Activated T-cell treated with anti-CD3 and anti-CD28 coated beads, Interleukin-2, amount 50 U/mL, for 24 hours (primary cell): ENCODE measurements around the gene FXYD1.
A peak's percentile ranks its signal among the peaks of the same experiment; 100 is the strongest.
"Not testable (repeated sequence)": the region's sequence is repeated elsewhere in the genome, so short reads cannot be mapped to it uniquely, and the experiment has no call there.

ENCODE experiments used
- DNase-seq: peaks from one replicate; pipeline ENCODE4 v3.0.0-alpha.2; 2020
- H3K27ac Mint-ChIP-seq: 2 replicates; pipeline ENCODE4 v1.8.0; 2020; ENCODE audit warnings: mild to moderate bottlenecking, mixed read lengths
- H3K27me3 Mint-ChIP-seq: 2 replicates; pipeline ENCODE4 v1.8.0; 2020; ENCODE audit warnings: mixed read lengths
- H3K36me3 Mint-ChIP-seq: 2 replicates; pipeline ENCODE4 v1.8.0; 2020; ENCODE audit warnings: low read depth, mixed read lengths
- H3K4me1 Mint-ChIP-seq: 2 replicates; pipeline ENCODE4 v1.8.0; 2020; ENCODE audit warnings: low read depth, mixed read lengths
- H3K4me3 Mint-ChIP-seq: 2 replicates; pipeline ENCODE4 v1.8.0; 2020; ENCODE audit warnings: mild to moderate bottlenecking, moderate library complexity, mixed read lengths
- H3K9me3 Mint-ChIP-seq: 2 replicates; pipeline ENCODE4 v1.8.0; 2020; ENCODE audit warnings: mixed read lengths

Gene FXYD1

DNA sequence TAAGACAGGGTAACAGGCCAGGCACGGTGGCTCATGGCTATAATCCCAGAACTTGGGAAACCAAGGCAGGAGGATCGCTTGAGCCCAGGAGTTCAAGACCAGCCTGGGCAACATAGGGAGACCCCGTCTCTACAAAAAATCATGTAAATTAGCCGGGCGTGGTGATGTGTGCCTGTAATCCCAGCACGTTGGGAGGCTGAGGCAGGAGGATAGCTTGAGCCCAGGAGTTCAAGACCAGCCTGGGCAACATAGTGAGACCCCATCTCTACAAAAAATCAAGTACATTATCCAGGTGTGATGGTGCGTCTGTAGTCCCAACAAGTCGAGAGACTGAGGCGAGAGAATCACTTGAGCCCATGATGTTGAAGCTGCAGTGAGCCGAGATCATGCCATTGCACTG, 35.0 kb upstream of the FXYD1 start:
- H3K36me3 Mint-ChIP-seq, H3K4me3 Mint-ChIP-seq, H3K9me3 Mint-ChIP-seq, H3K27ac Mint-ChIP-seq, DNase-seq, H3K4me1 Mint-ChIP-seq, H3K27me3 Mint-ChIP-seq: not testable (repeated sequence)

DNA sequence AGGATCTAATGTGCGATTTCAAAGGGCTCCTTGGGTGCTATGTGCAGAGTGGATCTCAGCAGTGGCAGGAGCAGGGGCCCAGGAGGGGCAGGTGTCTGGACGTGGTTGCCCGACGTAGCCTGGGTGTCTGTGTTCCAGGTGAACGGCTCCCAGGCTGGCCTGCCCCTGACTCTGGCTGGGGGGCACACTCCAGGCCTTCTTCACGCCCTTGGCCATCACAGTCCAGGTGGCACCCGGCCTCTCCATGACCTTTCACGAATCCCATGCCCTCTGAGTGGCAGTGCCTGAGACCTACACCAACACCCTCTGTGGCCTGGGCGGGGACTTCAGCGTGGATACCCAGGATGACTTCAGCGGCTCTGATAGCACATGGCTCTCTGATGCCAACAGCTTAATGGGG, 34.3 kb upstream of the FXYD1 start:
- Mint-ChIP-seq H3K9me3 (no peaks in the 10 kb centered on the region), H3K27ac (no peak overlapping the region), H3K27me3 (no peaks in the 10 kb centered on the region), H3K4me1 (peaks cover 8% of the 10 kb centered on the region), H3K36me3 (no peaks in the 10 kb centered on the region), H3K4me3 (no peak overlapping the region)
- DNase-seq: no peak

DNA sequence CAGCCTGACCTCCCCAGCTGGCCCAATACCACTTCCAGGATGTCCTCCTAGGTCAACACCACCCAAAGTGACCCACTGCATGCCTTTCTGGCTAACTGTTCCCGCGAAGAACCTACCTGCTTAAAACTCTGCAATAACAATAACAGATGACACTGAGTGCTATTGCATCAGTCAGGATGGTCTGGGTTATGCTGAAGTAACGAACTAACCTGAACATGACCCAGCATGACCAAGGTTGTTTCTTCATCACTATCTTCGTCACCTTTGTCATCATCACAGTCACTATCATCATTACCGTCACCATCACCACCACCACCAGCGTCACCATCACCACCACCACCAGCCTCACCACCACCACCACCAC, 33.6 kb upstream of the FXYD1 start:
- Mint-ChIP-seq H3K27me3 (peaks cover 5% of the 10 kb centered on the region), H3K4me3 (no peak overlapping the region), H3K27ac (no peak overlapping the region), H3K4me1 (peaks cover 8% of the 10 kb centered on the region), H3K36me3 (no peaks in the 10 kb centered on the region), H3K9me3 (no peaks in the 10 kb centered on the region)
- no peak for DNase-seq

GRCh38 chr19:35105411-35106290, 33.0 kb upstream of the FXYD1 start:
- H3K9me3 Mint-ChIP-seq: no peaks in the 10 kb centered on the region
- DNase-seq: no peak
- H3K27ac Mint-ChIP-seq: no peak overlapping the region
- no peaks in the 10 kb centered on the region for H3K36me3 Mint-ChIP-seq
- peaks cover 8% of the 10 kb centered on the region for H3K4me1 Mint-ChIP-seq
- H3K4me3 Mint-ChIP-seq: no peak overlapping the region
- H3K27me3 Mint-ChIP-seq: peaks cover 5% of the 10 kb centered on the region

DNA sequence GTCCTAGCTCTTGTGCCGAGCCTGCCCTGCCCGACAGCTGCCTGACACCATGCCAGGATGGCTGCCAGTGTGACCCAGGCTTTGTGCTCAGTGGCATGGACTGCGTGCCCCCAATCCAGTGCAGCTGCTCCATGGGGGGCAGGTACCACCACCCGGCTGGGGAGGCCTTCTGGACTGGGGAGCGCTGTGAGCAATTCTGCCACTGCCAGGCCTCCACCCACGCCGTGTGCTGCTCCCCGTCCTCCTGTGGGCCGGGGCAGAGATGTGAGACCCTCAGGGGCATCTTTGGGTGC, 32.4 kb upstream of the FXYD1 start:
- peaks cover 5% of the 10 kb centered on the region for H3K27me3 Mint-ChIP-seq
- no peak for DNase-seq
- no peaks in the 10 kb centered on the region for H3K9me3 Mint-ChIP-seq
- H3K27ac Mint-ChIP-seq: no peak overlapping the region
- no peak overlapping the region for H3K4me3 Mint-ChIP-seq
- H3K36me3 Mint-ChIP-seq: no peaks in the 10 kb centered on the region
- H3K4me1 Mint-ChIP-seq: peaks cover 8% of the 10 kb centered on the region

- H3K27ac Mint-ChIP-seq: no peak overlapping the region
- H3K36me3 Mint-ChIP-seq: no peaks in the 10 kb centered on the region
- peaks cover 8% of the 10 kb centered on the region for H3K4me1 Mint-ChIP-seq
- DNase-seq: no peak
- H3K9me3 Mint-ChIP-seq: no peaks in the 10 kb centered on the region
- H3K4me3 Mint-ChIP-seq: no peak overlapping the region
- H3K27me3 Mint-ChIP-seq: peaks cover 5% of the 10 kb centered on the region
These were observed 31.6 kb upstream of the FXYD1 start for GRCh38 chr19:35106898-35107541.

GRCh38 chr19:35107545-35107944, 31.1 kb upstream of the FXYD1 start:
- Mint-ChIP-seq H3K36me3 (no peaks in the 10 kb centered on the region), H3K4me3 (no peak overlapping the region), H3K9me3 (no peaks in the 10 kb centered on the region), H3K27me3 (peaks cover 5% of the 10 kb centered on the region), H3K4me1 (peaks cover 8% of the 10 kb centered on the region), H3K27ac (no peak overlapping the region)
- no peak for DNase-seq

DNA sequence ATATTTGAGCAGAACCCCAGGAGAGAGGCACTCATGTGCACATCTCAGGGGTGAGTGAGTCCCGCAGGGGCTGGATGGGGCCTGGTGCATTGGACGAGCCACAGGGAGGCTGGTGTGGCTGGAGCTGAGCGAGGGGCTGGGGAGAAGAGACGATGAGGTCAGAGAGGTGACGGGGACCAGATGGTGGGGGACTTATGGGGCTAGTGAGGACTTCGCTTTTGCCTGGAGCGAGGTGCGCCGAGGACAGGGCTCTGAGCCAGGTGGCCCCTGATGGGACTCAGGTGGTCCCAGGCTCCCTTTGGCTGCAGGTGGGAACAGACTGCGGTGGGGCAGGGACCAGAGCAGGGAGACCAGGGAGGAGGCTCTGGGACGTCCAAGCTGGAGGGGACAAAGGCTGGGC, 29.9 kb upstream of the FXYD1 start:
- no peak for DNase-seq
- Mint-ChIP-seq H3K4me3 (no peak overlapping the region), H3K27me3 (peaks cover 5% of the 10 kb centered on the region), H3K27ac (no peak overlapping the region), H3K9me3 (no peaks in the 10 kb centered on the region), H3K36me3 (no peaks in the 10 kb centered on the region), H3K4me1 (peaks cover 8% of the 10 kb centered on the region)

DNA sequence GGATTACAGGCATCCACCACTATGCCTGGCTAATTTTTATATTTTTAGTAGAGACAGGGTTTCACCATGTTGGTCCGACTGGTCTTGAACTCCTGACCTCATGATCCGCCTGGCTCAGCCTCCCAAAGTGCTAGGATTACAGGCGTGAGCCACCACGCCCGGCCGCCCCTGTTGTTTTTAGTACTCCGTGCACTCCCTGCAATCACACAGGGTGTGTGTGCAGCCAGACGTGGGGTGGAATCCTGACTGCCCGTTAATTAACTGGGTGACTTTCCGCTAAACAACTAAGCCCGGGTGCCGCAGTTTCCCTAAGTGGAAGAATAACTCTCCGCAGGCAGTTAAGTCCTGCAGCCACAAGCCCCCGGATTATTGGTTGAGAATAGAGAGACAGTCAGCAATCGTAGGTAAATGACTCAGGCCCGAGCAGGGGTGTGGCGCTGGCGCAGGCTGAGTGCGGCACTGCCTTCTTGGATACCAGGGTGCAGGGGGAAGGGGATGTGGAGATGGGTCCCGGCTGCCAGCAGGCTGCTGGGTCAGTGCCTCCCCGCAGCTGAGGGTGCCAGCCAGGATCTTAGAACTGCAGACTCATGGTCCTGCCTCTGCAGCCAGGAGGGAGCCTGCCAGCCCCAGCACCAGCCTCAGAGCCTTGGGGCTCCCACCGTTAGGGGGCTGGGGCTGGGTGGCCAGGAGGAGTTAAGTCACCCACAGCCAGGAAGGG, 29.1 kb upstream of the FXYD1 start:
- Mint-ChIP-seq H3K36me3 (no peaks in the 10 kb centered on the region), H3K27me3 (peaks cover 5% of the 10 kb centered on the region), H3K9me3 (no peaks in the 10 kb centered on the region), H3K4me1 (peaks cover 11% of the 10 kb centered on the region), H3K4me3 (no peak overlapping the region), H3K27ac (no peak overlapping the region)
- DNase-seq: no peak

DNA sequence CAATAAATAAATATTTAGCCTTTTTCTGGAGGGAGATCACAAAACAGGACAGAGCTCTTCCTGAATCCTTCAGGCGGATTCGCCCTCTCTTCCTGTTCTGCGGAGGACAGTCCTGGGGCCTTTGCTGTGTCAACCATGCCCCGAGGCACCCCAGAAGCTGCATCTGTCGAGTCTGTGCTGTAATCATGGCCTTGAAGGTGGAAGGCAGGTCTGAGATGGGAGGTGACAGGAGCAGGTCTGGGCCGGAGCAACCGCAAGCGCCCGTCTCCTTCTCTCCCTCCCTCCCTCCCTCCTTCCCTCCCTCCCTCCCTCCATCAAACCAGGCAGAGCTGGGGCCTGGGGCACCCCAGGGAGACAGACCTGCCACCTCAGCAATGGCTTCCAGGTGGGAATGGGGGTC, 27.6 kb upstream of the FXYD1 start:
- Mint-ChIP-seq H3K9me3 (no peaks in the 10 kb centered on the region), H3K27ac (no peak overlapping the region), H3K36me3 (no peaks in the 10 kb centered on the region), H3K4me1 (peaks cover 15% of the 10 kb centered on the region), H3K4me3 (no peak overlapping the region), H3K27me3 (peaks cover 5% of the 10 kb centered on the region)
- DNase-seq: no peak

DNA sequence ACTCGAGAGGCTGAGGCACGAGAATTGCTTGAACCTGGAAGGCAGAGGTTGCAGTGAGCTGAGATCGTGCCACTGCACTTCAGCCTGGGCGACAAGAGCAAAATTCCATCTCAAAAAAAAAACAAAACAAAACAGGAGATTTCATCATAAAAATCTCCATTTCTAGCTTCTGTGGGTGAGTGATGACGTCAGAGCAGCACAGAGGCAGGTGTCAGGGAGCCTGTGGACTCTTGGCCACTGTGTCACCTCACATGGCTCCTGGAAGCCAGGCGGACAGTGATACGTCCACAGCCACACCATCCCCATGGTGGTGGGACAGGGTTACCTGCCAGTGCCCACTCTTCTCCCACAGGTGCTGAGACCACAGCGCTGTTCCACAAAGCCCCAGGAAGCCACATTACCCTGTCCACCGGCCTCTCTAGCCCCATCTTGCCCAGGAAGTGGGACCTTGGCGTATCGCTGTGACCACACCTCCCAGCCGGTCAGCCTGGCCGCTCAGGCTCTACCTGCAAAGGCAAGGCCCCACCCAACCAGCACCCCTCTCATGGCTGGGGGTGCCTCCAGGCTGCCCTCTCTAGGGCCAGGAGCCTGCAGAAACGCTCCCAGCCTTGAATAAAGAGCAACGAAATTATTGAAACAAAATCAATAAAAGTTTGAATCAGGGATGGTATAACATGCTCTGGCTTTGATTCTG, 25.5 kb upstream of the FXYD1 start:
- peaks cover 7% of the 10 kb centered on the region for H3K4me1 Mint-ChIP-seq
- peaks cover 5% of the 10 kb centered on the region for H3K27me3 Mint-ChIP-seq
- DNase-seq: no peak
- no peak overlapping the region for H3K4me3 Mint-ChIP-seq
- no peaks in the 10 kb centered on the region for H3K9me3 Mint-ChIP-seq
- no peak overlapping the region for H3K27ac Mint-ChIP-seq
- H3K36me3 Mint-ChIP-seq: no peaks in the 10 kb centered on the region

- Mint-ChIP-seq H3K4me1 (peaks cover 7% of the 10 kb centered on the region), H3K4me3 (peak overlapping the region; percentile 20), H3K36me3 (no peaks in the 10 kb centered on the region), H3K27ac (no peak overlapping the region), H3K9me3 (no peaks in the 10 kb centered on the region), H3K27me3 (peaks cover 4% of the 10 kb centered on the region)
- DNase-seq: peak; percentile 85
These were observed 24.1 kb upstream of the FXYD1 start for GRCh38 chr19:35114353-35115176.

DNA sequence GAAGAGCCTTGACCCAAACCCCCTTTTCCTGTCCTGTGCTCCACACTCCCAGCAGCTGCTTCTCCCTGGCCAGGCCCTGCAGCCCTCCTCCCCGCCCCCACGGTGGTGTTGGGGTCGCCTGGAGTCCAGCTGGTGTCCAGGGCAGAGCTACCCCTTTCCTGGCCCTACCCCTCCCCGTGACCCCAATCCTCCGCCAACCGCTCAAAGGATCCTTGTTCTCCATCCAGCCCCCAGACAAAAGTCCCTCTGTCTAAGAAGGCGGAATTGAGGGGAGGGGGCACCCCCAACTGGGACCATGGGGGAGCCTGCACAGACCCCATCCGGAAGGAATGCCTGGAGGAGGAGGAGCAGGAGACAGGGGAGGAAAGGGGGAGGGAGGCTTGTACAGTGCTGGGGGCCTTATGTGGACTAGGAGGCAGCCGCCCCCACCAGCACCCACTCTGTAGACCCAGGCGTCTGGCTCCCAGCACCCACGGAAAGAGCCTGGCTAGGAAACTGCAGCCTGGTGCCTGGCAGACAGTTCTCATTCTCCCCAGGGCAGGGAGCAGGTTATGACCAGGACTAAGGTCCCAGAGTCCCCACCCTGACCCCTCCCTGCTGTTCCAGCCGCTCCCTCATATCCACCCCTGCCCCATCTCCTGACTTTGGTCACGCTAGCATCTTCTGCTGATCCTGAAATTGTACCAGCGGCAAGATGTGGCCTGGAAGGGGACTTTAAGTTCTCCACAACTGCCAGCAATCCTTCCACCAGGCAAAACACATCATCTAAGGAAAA, 23.3 kb upstream of the FXYD1 start, which contains the start of gene FXYD3:
Gene FXYD3 (plus strand): TSS at position 647 of the 775 bp plus-strand sequence. CDS start 3,554 bp downstream, outside the sequence.
- H3K4me1 Mint-ChIP-seq: peaks cover 7% of the 10 kb centered on the region
- DNase-seq: no peak
- H3K9me3 Mint-ChIP-seq: no peaks in the 10 kb centered on the region
- peak within 1 kb of the TSS; percentile 20 for H3K4me3 Mint-ChIP-seq
- no peak within 1 kb of the TSS for H3K27ac Mint-ChIP-seq
- no peaks in the 10 kb centered on the region for H3K27me3 Mint-ChIP-seq
- H3K36me3 Mint-ChIP-seq: no peaks in the 10 kb centered on the region
